ENCODE measurements around the gene CLCN4. TPM values are rescaled to one million over a fixed set of nuclear protein-coding genes. Genes with fewer than 3 reads are reported as not detected.

The CLCN4 gene
- total and polyA plus RNA-seq, 2 of the 8 experiments (the other 6 are each of a cell fraction or from before 2014, with no cell fraction given): 3.3 to 11.2 TPM

DNA sequence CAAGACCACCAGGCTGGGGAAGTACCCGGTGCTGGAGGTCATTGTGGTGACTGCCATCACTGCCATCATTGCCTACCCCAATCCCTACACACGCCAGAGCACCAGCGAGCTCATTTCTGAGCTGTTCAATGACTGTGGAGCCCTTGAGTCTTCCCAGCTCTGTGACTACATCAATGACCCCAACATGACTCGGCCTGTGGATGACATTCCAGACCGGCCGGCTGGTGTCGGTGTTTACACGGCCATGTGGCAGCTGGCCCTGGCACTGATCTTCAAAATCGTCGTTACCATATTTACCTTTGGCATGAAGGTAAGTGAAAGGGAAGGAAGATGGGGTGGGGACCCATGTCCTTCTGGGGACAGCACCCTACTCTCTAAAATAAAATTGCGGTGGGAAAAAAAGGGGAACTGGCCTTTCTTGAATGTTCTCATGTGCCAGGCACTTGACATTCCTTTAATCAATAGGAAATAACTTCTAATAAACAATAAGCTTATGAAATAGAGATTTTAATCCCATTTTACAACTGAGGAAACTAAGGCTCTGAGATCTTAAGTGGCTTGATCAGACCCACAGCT is 51.6 kb downstream of the CLCN4 start (continued):
- TF ChIP-seq, protein P1, sequence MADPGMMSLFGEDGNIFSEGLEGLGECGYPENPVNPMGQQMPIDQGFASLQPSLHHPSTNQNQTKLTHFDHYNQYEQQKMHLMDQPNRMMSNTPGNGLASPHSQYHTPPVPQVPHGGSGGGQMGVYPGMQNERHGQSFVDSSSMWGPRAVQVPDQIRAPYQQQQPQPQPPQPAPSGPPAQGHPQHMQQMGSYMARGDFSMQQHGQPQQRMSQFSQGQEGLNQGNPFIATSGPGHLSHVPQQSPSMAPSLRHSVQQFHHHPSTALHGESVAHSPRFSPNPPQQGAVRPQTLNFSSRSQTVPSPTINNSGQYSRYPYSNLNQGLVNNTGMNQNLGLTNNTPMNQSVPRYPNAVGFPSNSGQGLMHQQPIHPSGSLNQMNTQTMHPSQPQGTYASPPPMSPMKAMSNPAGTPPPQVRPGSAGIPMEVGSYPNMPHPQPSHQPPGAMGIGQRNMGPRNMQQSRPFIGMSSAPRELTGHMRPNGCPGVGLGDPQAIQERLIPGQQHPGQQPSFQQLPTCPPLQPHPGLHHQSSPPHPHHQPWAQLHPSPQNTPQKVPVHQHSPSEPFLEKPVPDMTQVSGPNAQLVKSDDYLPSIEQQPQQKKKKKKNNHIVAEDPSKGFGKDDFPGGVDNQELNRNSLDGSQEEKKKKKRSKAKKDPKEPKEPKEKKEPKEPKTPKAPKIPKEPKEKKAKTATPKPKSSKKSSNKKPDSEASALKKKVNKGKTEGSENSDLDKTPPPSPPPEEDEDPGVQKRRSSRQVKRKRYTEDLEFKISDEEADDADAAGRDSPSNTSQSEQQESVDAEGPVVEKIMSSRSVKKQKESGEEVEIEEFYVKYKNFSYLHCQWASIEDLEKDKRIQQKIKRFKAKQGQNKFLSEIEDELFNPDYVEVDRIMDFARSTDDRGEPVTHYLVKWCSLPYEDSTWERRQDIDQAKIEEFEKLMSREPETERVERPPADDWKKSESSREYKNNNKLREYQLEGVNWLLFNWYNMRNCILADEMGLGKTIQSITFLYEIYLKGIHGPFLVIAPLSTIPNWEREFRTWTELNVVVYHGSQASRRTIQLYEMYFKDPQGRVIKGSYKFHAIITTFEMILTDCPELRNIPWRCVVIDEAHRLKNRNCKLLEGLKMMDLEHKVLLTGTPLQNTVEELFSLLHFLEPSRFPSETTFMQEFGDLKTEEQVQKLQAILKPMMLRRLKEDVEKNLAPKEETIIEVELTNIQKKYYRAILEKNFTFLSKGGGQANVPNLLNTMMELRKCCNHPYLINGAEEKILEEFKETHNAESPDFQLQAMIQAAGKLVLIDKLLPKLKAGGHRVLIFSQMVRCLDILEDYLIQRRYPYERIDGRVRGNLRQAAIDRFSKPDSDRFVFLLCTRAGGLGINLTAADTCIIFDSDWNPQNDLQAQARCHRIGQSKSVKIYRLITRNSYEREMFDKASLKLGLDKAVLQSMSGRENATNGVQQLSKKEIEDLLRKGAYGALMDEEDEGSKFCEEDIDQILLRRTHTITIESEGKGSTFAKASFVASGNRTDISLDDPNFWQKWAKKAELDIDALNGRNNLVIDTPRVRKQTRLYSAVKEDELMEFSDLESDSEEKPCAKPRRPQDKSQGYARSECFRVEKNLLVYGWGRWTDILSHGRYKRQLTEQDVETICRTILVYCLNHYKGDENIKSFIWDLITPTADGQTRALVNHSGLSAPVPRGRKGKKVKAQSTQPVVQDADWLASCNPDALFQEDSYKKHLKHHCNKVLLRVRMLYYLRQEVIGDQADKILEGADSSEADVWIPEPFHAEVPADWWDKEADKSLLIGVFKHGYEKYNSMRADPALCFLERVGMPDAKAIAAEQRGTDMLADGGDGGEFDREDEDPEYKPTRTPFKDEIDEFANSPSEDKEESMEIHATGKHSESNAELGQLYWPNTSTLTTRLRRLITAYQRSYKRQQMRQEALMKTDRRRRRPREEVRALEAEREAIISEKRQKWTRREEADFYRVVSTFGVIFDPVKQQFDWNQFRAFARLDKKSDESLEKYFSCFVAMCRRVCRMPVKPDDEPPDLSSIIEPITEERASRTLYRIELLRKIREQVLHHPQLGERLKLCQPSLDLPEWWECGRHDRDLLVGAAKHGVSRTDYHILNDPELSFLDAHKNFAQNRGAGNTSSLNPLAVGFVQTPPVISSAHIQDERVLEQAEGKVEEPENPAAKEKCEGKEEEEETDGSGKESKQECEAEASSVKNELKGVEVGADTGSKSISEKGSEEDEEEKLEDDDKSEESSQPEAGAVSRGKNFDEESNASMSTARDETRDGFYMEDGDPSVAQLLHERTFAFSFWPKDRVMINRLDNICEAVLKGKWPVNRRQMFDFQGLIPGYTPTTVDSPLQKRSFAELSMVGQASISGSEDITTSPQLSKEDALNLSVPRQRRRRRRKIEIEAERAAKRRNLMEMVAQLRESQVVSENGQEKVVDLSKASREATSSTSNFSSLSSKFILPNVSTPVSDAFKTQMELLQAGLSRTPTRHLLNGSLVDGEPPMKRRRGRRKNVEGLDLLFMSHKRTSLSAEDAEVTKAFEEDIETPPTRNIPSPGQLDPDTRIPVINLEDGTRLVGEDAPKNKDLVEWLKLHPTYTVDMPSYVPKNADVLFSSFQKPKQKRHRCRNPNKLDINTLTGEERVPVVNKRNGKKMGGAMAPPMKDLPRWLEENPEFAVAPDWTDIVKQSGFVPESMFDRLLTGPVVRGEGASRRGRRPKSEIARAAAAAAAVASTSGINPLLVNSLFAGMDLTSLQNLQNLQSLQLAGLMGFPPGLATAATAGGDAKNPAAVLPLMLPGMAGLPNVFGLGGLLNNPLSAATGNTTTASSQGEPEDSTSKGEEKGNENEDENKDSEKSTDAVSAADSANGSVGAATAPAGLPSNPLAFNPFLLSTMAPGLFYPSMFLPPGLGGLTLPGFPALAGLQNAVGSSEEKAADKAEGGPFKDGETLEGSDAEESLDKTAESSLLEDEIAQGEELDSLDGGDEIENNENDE (IDR thresholded peaks at IDR 0.05; ENCODE audit: insufficient replicate concordance, low read length): no peak
- no peak for TF ChIP-seq SP4 (IDR thresholded peaks at IDR 0.05; ENCODE audit: low read length)
- TF ChIP-seq RNF2 (IDR thresholded peaks at IDR 0.05; ENCODE audit: borderline replicate concordance, low read depth, low read length, missing control alignments, poor library complexity, severe bottlenecking): no peak
- TF ChIP-seq CTBP2 (IDR thresholded peaks at IDR 0.05; ENCODE audit: borderline replicate concordance, insufficient read depth, insufficient read length, low read length): no peak
